SKM-1 treated with dmso at 0.1 percent for 144 hours (cell line): ENCODE measurements around the gene APOL6.
A peak's percentile ranks its signal among the peaks of the same experiment; 100 is the strongest.
"Not testable (repeated sequence)": the region's sequence is repeated elsewhere in the genome, so short reads cannot be mapped to it uniquely, and the experiment has no call there.

Experiments used
- DNase-seq: peaks from one replicate; lab custom pipeline; 2025; ENCODE audit not compliant: unreplicated experiment; lab: John Stamatoyannopoulos, UW

Gene APOL6

DNA sequence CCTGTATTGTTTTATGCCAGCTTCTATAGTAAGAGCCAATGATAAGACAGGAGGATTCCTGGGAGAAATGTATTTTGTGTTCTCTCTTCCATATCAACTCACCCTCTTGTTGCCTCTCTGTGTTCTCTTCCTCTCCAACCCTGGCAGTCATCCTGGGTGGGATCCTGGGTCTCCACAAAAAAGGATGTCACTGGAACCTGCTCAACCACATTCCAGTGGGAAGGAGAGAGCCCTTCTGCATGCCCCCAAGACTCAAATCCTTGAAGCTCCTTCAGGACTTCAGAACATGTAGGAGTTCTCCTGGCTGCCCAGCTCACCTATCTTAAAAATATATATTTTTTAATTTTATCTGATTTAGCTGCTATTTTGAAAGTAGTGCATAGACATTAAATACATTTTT lies 26.1 kb downstream of the APOL6 start:
- DNase-seq: no peak

DNA sequence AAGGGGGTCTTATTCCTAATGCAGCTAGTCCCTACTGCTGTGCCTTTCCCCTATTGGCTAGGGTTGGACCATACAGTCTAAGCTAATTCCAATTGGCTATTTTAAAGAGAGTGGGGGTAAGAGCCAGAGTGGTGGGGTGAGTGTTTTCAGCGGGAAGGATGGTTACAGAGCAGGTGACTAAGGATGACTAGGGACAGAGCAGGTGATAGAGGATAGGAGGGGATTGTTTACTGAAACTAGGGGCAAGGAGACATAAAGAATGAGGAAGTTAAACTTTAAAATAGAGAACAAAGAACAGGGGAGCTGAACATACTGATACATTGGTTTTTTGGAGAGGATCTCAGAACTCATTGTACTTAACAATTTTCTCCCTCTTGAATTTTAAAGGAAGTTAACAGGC lies 27.8 kb downstream of the APOL6 start:
- DNase-seq: peak; percentile 4

DNA sequence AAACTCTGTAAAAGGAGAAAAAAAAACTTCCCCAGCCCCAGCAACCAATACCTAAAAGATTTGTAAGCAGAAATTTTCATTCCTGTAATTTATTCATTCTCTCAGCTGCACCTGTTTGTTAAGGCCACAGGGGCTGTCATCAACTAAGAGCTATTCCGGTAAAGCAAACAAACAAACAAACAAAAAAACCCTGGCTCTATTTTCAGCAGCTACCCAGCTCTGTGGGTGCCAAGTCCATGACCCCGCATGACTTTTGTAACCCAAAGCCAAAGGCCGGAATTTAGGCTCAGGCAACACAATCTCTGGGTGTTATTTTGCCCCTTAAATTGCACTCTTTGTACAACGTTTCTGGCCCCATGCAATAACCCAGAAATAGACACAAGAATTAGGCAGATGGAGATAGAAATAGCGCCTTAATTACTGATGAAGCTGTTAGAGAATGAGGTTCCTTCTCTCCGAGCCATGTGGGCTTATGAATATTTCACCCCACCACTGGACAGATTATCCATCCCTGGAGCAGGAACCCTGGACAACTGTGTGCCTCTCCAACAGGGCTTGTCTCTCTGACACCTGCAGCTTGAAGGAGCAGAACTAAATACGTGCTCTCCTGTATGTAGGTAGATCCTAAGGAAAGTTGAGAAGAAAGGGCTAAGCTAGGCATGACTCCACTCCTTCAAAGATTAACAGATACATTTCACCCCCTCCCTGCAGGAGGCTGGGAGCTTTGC lies 29.4 kb downstream of the APOL6 start:
- no peak for DNase-seq

DNA sequence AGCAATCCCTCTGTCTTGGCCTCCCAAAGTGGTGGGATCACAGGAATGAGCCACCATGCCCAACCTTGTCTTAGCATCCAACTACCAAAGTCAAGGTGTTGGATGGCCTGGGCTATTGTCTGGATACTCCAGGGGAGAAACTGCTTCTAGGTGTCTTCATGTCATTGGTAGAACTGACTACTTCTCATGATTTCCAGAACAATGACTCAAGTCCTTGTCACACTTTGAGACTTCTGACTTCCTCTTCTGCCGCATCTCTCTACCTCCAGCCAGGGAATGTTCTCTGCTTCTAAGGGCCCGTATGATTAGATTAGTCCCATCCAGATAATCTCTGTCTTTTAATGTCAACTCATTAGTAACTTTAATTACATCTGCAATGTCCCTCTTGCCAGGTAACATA lies 30.6 kb downstream of the APOL6 start:
- no peak for DNase-seq

DNA sequence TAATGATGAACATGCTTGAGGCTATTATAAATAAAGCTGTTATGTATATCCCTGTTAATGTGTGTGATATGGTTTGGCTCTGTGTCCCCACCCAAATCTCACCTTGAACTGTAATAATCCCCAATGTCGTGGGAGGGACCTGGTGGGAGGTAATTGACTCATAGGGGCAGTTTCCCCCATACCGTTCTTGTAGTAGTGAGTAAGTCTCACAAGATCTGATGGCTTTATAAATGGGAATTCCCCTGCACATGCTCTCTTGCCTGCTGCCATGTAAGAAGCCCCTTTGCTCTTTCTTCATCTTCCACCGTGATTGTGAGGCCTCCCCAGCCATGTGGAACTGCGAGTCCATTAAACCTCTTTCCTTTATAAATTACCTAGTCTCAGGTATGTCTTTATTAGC lies 31.2 kb downstream of the APOL6 start:
- not testable (repeated sequence) for DNase-seq

DNA sequence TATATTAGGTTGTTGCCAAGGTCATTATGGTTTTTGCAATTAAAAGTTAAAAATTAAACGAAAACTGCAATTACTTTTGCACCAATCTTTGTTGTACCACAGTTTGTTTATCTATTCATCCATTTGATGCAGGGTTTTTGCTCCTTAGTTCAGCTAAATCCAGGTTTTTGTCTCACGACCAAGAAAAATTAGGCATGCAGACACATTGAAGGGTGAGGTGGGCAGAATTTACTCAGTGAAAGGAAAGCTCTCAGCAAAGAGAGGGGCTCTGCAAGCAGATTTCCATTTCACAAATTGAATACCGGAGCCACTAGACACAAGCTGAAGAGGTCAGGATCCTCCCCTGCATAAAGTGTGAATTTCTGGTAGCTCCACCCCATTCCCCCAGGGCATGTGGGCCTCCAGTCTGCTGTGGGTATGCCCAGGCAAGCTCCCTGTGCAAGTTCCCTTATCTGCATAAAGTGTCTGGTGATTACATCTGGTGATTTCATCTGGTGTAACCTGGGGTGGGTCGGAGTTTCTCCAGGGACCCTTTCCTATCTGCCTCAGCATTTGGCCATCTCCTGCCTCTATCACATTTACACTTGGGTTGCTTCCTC lies 33.3 kb downstream of the APOL6 start:
- no peak for DNase-seq

DNA sequence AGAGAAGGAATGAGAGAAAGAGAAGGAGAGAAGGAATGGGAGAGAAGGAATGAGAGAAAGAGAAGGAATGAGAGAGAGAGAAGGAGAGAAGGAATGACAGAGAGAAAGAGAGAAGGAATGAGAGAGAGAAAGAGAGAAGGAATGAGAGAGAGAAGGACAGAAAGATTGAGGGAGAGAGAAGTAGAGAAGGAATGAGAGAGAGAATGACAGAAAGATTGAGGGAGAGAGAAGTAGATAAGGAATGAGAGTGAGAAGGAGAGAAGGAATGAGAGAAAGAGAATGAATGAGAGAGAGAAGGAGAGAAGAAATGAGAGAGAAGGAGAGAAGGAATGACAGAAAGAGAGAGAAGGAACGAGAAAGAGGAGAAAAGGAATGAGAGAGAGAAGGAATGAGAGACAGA lies 35.3 kb downstream of the APOL6 start:
- no peak for DNase-seq

DNA sequence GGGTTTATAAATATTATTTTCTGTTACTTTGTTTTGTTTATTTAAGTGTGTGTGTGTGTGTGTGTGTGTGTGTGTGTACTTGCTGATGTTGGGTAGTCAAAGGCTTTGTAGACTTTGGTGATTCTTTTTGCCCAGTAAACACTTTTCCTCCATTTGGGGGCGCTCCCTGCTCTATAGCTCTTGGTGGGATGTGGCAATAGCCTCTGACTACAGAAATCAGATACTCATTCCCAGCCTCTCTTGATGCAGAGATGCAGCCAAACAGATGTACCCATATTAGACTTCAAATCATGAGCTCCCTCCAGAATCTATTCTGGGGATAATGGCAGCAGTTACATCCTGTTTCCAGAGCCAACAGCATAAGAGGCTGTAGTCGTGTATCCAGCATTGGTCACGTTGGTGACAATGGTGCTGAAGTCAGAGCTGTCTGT lies 36.0 kb downstream of the APOL6 start:
- DNase-seq: no peak

DNA sequence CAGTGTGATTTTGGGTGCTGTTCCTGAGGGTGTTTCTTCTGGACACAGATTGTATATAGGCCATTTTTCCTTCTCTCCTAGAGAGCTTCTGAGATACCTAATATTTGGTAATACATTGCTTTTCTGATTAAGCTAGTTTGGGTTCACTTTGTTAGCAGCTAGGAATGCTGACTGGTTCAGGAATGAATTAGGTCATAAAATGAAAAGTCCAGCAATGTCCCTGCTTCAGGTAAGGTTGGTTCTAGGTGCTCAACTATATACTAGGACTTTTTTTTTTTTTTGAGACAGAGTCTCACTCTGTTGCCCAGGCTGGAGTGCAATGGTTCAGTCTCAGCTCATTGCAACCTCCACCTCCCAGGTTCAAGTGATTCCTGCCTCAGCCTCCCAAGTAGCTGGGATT lies 36.5 kb downstream of the APOL6 start:
- DNase-seq: no peak

DNA sequence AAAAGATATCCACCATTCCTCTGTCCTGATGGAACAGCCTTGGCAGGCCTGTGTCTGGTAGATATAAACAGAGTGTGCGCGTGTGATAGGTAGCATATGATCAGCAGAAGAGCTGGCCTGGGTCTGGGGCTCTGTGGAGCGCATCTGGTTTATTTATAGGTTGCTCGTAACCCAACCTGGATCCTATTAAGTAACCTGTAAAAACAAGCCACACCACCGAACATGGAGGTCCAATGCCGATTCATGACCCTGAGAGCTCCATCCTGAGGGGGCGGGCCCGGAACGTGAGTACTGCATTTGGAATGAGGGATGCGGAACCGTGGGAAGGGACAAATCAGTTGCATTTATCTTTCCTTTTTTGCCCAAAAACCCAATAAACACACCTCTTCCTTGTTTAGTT lies 37.5 kb downstream of the APOL6 start:
- no peak for DNase-seq

DNA sequence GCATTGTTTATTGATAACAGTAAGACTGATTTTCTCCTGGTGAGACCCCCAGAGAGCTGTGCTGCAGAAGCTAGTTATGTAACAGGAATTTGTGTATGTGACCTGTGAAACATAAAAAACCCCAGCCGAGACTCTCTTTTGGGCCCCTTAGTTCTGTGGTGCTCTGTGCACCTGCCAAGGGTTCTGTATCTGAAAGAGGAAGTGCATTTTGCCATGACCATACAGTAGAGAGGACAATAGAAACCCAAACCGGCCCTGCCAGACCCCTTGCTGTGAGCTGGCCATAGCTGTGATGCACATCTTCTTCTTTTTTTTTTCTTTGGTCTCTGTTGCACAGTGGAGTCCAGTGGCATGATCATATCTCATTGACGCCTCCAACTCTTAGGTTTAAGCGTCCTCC lies 38.1 kb downstream of the APOL6 start:
- DNase-seq: no peak

DNA sequence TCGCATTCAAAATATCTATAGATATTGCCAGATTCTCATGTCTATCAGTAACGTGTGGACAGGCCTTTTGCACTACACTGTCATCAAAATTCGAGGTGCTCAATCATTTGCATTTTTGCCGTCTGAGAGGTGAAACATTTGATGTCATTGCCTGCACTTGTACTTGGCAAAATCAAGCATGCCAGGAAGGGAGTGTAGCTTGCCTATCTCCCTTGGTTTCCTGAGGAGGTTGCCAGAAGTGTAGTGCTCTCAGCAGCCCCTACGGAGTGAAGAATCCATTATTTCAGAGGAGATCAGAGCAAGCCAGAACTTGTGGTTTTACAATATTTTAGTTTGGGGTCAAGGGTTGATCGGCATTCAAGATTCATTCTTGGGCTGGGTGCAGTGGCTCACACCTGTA lies 39.2 kb downstream of the APOL6 start:
- no peak for DNase-seq

DNA sequence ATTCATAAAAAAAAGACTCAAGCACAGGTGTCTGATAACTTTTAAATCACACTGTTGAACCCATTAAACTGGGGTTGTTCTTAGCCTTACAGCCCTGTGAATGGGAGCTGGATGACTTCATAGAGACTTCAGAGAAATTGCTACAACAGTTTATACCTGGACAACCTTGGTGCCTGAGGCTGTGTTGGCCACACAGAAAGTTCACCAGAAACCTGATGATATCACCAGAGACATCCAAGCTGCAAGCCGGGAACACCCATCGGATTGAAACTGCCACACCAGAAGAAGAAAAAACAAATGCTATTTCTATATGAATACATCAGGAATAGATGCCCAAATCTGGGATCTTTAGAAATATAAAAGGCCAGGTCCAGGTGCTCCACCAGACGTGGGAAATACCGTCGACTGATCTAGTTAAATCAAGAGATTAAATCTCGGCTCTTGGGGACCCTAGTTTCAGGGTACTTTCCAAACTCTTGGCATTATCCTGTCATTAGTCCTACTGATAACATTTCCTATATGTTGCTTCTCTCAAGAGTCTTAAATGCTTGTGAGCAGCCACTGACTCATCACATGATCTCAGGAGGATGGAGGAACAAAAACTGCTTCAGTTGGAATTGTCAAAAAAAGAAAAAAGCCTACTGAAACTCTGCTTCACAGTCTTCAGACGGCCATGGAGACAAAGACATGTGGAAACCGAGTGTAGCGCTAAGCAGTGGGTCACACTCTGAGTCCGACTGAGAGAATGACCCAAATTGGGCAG lies 40.8 kb downstream of the APOL6 start:
- DNase-seq: no peak

DNA sequence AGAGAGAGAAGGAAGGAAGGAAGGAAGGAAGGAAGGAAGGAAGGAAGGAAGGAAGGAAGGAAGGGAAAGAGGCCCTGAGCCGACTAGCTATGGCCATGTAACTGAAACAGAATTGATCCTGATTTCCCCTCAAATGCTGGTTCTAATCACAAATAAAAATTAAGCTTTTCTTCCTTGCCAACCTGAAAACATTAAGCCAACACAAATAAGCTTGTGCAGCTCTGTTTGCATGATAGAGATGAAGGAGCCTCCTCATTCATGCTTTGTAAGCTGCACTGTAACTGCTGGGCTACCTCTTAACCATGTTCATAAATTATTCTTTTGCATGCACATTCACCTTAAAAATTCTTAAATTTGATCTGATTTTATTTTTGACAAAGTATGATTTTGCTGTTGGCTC lies 41.8 kb downstream of the APOL6 start:
- DNase-seq: no peak

DNA sequence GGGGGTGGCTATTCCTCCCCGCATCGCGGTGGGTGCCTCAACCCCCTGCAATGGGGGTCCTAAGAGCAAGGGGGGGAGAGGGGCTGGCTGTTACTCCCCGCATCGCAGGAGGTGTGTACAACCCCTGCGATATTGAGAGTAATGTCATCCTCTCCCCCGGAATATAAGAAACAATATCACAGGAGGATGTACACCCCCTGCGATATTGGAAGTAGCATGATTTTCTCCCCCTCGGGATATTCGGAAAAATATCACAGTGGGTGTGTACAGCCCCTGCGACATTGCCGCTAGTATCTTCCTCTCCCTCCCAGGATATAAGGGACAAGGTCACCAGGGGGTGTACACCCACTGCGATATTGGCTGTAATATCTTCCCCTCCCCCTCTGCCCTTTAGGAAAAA lies 47.0 kb downstream of the APOL6 start:
- no peak for DNase-seq

DNA sequence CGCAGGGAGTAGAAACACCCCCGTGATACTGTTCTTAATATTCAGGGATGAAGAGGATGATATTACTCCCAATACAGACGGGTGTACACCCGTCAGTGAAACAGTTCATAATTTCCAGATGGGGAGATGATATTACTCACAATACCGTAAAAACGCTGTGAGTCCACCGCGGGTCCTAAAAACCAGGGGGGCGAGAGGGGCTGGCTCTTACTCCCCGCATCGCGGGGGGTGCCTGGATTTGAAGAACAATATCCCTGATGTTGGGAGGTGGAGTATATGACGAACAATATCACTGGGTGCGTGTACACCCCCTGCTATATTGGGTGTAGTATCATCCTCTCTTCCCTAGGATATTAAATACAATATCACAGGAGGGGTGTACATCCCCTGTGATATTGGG lies 48.9 kb downstream of the APOL6 start:
- DNase-seq: no peak

DNA sequence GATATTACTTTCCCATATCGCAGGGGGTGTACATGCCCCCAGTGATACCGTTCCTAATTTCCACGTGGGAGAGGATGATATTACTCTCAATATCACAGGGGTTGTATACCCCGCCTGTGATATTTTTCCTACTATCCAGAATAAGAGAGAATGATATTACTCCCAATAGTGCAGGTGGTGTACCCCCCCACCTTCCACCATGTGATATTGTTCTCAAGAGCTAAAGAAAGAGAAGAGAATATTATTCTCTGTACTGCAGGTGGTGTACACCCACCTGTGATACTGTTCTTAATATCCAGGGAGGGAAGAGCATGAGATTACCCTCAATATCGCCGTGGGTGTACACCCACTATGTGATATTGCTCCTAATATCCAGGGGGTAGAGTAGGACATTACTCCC lies 51.6 kb downstream of the APOL6 start:
- not testable (repeated sequence) for DNase-seq

DNA sequence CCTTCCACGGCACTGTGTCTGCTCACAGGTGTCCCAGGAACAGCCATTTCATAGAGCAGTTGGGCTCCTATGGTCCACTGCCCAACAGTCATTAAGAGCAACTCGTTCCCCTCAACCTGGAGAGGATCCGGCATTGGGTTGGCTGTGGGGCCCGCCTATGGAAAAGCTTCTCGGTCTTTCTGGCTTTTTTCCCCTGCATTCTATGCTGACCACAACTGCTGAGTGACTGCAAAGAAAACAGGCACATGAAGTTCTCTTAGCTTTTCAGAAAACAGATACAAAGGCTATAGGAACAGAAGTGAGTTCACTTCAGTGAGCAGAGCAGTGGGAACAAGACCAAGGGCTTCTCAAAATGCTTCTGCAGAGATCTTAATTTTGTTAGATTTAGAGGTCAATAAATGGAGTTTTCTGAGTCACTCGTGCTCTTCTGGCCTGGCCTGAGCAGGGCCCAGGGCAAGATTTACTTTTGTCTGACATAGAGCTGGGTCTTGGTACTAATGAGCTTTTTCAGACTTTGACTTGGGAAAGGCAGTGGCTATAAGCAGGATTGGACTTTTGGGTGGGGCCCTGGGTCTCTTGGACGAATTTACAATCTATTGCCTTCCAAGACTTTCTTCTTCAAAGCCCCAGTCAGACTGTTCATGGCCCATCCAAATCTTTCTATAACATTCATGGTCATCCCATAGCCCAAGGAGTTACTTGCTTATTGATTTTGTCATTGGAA lies 55.8 kb downstream of the APOL6 start:
- no peak for DNase-seq

DNA sequence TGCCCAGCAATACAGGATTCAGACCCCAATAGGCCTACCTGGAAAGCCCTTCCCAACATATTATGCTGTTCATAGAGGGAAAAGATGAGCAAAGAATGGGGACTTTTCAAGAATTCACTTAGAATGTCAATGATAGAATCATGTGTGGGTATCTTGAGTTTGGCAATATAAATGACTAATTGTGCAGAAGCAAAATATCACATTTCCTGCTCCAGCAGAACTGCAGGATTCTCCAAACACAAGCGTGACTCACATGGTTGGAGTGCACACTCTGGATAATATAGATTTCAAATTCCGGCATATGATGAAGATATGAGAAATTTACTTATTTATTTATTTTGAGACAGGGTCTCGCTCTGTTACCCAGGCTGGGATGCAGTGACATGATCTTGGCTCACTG lies 56.9 kb downstream of the APOL6 start:
- DNase-seq: no peak

DNA sequence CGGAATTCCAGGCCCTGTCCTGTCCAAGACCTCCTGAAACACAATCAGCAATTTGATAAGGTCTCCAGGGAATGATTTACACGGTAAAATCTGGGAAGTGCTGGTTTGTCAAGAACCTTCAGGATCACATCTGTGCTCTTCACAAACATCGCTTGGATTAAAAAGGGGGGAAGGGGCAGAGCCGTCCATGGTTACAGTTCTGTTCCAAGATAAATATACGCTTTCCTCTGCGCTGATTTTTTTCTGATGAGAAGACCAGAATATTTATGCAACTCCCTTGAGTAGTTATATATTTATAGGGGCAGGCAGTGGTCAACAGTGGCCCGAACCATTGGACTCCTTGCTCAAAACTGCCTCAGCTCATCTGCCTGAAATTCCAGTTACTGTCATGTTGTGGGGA lies 60.2 kb downstream of the APOL6 start:
- no peak for DNase-seq

DNA sequence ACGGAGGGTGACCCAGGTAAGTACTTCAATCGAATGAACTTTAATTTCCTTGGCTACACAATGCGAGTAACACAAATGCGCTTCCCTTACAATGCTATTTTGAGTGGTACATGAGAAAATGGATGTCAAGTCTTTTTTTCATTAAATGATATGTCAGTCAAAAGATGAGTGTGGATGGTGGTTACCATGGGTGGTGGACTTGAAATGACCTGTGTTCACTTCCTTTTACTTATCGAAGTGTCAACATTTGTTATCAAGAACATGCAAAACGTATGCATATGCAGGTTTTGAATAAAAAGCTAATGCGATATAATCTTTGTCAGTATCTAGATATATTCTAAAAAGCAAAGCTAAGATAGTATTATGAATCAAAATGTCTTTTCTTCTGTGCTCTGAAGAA lies 60.7 kb downstream of the APOL6 start:
- no peak for DNase-seq

DNA sequence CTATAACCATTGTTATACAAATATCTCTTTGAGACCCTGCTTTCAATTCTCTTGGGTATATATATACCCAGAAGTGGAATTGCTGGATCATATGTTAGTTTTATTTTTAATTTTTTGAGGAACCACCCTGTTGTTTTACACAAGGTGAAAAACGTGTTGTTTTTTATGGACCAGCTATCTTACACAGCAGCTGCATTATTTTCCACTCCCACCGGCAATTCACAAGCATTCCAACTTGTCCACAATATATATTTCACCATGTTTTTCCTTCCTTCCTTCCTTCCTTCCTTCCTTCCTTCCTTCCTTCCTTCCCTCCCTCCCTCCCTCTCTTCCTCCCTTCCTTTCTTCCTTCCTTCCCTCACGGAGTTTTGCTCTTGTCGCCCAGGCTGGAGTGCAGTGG lies 63.1 kb downstream of the APOL6 start:
- DNase-seq: no peak
